Thymus (tissue), 11 donors: ENCODE data around the gene TRAPPC14. TPM values are rescaled to one million over a fixed set of nuclear protein-coding genes. Genes with fewer than 3 reads are reported as not detected.
"Not testable (repeated sequence)": the region's sequence is repeated elsewhere in the genome, so short reads cannot be mapped to it uniquely, and the experiment has no call there.

ENCODE experiments used
- DNase-seq, 9 donors: peaks; one replicate each; pipeline ENCODE4 v3.0.0-alpha.2; 2013; ENCODE audit warnings: low spot score in 9 of 9, low read depth in 6 of 9, missing footprints in 1 of 9
- H3K27ac ChIP-seq, 2 donors: one replicate each; pipeline ENCODE4 v1.5.1; 2013; ENCODE audit warnings: control low read depth in 1 of 2, low read depth in 1 of 2, low read length in 1 of 2, mild to moderate bottlenecking in 1 of 2, moderate library complexity in 1 of 2
- H3K27me3 ChIP-seq, 2 donors: one replicate each; pipeline ENCODE4 v1.5.1; 2013; ENCODE audit warnings: low read length in 1 of 2; ENCODE audit not compliant: control insufficient read depth in 2 of 2, insufficient read depth in 1 of 2
- H3K36me3 ChIP-seq, 2 donors: one replicate each; pipeline ENCODE4 v1.5.1; 2013; ENCODE audit warnings: low read length in 1 of 2, mild to moderate bottlenecking in 1 of 2, moderate library complexity in 1 of 2; ENCODE audit not compliant: control insufficient read depth in 2 of 2, insufficient read depth in 2 of 2
- H3K4me1 ChIP-seq, 2 donors: one replicate each; pipeline ENCODE4 v1.5.1; 2013; ENCODE audit warnings: low read length in 2 of 2; ENCODE audit not compliant: control insufficient read depth in 2 of 2, insufficient read depth in 2 of 2
- H3K4me3 ChIP-seq, 2 donors: one replicate each; pipeline ENCODE4 v1.5.1; 2013; ENCODE audit warnings: low read length in 2 of 2, control low read depth in 1 of 2, mild to moderate bottlenecking in 1 of 2
- H3K9me3 ChIP-seq, 2 donors: one replicate each; pipeline ENCODE4 v1.5.1; 2013; ENCODE audit warnings: low read length in 1 of 2, mild to moderate bottlenecking in 1 of 2; ENCODE audit not compliant: control insufficient read depth in 2 of 2, insufficient read depth in 1 of 2
- WGBS: extraction: QIAGEN DNeasy Blood & Tissue Kit; methylation state at CpG from one replicate; pipeline ENCODE4 v1.1.7; 2013; 5-methylcytosine and 5-hydroxymethylcytosine counted together
- polyA plus RNA-seq: library from polyadenylated mRNA; stranded (reverse); fragments of 200-250 nt; gene quantifications from one replicate; pipeline ENCODE4 v1.2.3, GENCODE V29; 2013
- total RNA-seq: library from RNA; stranded (reverse); fragments of 120-200 nt; gene quantifications from one replicate; pipeline ENCODE4 v1.2.4, GENCODE V29; 2013
- donor health status: healthy.

The TRAPPC14 gene
- total and polyA plus RNA-seq, 2 donors, result 19.8 to 46.9 TPM

DNA sequence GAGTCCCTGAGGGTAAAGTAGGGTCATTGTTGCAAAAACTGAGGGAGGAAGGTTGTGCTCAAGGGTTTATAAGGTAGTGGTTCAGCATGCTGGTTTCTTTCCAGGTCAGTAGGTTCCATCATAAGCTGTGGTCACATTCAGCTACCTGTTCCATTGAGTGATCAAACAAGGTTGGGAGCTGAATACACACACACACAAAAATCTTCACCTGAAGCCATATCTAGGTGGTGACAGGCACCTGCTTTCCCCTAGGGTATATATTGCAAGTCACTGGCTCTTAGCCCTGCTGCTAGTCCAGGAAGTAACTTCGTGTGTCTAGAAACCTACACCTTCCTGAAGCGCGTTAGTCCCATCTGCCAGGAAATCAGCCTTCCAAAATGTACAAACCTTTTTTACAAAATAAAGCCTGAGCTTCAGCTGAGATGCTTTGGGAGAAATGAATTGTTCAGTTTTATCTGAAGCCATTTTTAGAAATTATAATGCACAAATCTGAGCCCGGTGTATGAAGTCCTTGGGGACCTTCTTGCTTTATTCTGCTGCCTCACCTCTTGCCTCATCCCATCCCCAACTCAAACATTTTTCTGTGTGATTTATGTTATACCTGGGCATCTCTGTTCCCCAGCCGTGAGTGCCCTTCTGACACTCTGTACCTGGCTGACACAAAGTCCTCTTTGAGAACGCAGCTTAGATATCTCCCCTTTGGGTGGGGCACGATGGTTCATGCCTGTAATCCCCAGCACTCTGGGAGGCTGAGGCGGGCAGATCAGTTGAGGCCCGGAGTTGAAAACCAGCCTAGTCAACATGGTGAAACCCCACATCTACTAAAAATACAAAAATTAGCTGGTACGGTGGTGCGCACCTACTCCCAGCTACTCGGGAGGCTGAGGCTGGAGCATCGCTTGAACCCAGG lies 20.4 kb downstream of the TRAPPC14 start:
- no peak overlapping the region for H3K4me3 ChIP-seq
- H3K4me1 ChIP-seq, result peaks cover 4 to 16% of the 10 kb centered on the region in 2 donors
- WGBS, result 75% methylated on average over 13 of the region's 13 CpGs
- no peaks in the 10 kb centered on the region for H3K27me3 ChIP-seq
- H3K36me3 ChIP-seq, result no peaks in the 10 kb centered on the region
- H3K9me3 ChIP-seq, result no peaks in the 10 kb centered on the region
- H3K27ac ChIP-seq, result peak overlapping the region; percentile 46 to 72
- peak in 2 of 9 donors; percentile 33 to 64 for DNase-seq

DNA sequence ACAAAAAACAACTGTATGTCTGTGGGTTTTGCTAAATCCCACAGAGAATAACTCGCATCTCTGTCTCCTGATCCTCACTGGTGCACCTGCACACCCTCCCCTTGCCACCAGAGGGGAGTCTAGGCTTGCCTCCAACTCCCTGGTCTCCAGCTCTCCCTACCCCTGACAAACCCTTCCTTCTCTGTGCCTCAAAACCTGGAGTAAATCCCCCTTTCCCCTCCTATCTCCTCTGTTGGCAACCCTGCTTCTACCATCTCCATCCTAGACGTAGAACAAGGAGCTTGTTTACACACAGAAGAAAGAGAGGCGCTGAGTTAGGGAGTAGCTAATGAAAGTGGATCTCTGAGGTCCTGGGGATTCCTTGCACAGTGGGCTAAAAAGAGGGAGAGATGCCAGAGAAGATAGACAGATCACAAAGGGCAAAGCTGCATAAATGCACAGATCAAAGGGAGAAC lies 25.8 kb downstream of the TRAPPC14 start:
- Histone ChIP-seq H3K4me1 (peaks cover 8 to 36% of the 10 kb centered on the region in 2 donors), H3K27me3 (no peaks in the 10 kb centered on the region), H3K36me3 (no peaks in the 10 kb centered on the region), H3K4me3 (no peak overlapping the region), H3K9me3 (no peaks in the 10 kb centered on the region), H3K27ac (no peak overlapping the region)
- DNase-seq, result peak in 6 of 9 donors; percentile 65 to 88 (median 70)
- 44% methylated on average over 3 of the region's 3 CpGs for WGBS

DNA sequence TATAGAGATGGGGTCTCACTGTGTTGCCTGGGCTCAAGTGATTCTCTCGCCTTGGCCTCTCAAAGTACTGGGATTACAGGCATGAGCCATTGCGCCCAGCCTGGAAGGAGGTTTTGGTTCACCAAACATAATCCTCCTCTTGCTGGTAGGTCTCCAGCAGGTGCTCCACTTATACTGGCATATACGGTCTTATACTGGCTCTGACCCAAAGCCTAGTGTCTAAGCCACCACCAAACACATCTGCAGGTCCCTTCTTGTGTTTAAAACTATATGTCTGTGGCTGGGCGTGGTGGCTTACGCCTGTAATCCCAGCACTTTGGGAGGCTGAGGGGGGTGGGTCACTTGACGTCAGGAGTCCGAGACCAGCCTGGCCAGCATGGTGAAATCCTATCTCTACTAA lies 26.4 kb downstream of the TRAPPC14 start:
- no peak for DNase-seq
- no peak overlapping the region for H3K27ac ChIP-seq
- H3K36me3 ChIP-seq, result no peaks in the 10 kb centered on the region
- H3K4me1 ChIP-seq, result peaks cover 8 to 35% of the 10 kb centered on the region in 2 donors
- no peak overlapping the region for H3K4me3 ChIP-seq
- H3K27me3 ChIP-seq, result no peaks in the 10 kb centered on the region
- 79% methylated on average over 7 of the region's 7 CpGs for WGBS
- H3K9me3 ChIP-seq, result no peaks in the 10 kb centered on the region

DNA sequence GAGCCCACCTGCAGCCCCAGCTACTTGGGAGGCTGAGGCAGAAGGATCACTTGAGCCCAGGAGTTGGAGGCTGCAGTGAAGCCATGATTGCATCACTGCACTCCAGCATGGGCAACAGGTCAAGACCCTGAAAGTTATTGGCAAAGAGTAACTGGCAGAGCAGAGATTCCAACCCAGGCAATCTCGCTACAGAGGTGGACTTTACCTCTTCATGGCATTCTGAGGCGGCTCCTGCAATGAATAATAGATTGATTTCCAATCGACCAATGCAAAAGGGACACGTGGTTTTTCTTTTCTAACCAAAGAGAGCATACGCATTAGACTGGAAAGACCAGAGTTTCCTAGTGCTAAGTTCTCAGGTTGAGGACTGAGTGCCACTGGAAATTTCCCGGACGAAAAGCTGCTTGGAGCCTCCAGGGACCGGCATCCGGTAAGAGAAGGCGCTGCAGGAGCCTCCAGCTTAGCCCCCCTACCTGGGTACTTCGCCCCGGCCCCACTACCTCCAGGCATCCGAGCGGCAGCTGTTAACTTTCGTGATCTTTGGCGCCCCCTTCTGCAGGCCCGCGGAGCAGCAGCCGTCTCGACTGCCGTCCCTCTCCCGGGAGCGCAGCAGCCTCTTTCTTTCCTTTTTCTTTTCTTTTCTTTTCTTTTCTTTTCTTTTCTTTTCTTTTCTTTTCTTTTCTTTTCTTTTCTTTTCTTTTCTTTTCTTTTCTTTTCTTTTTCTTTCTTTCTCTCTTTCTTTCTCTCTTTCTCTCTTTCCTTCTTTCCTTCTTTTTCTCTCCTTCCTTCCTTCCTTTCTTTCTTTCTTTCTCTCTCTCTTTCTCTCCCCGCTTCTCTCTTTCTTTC lies 27.7 kb downstream of the TRAPPC14 start:
- Histone ChIP-seq H3K4me1 (peaks cover 8 to 40% of the 10 kb centered on the region in 2 donors), H3K4me3 (no peak overlapping the region), H3K9me3 (no peaks in the 10 kb centered on the region), H3K36me3 (no peaks in the 10 kb centered on the region), H3K27ac (peak overlapping the region in 1 of 2 donors; percentile 18), H3K27me3 (no peaks in the 10 kb centered on the region)
- 16% methylated on average over 24 of the region's 24 CpGs for WGBS
- DNase-seq, result peak in 8 of 9 donors; percentile 58 to 88 (median 80)

DNA sequence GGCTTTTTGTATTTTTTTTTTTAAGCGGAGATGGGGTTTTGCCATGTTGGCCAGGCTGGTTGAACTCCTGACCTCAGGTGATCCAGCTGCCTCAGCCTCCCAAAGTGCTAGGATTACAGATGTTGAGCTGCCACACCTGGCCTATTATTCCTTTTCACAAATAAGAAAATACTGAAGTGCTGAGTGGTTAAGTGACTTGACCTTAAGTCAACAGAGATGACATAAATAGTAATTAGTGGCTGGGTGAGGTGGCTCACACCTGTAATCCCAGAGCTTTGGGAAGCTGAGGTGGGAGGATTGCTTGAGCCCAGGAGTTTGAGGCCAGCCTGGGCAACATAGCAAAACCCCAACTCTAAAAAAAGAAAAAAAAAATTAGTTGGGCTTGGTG lies 28.3 kb downstream of the TRAPPC14 start:
- peaks cover 11 to 47% of the 10 kb centered on the region in 2 donors for H3K4me1 ChIP-seq
- not testable (repeated sequence) for H3K27ac ChIP-seq
- WGBS, result 96% methylated on average over 1 of the region's 1 CpG

DNA sequence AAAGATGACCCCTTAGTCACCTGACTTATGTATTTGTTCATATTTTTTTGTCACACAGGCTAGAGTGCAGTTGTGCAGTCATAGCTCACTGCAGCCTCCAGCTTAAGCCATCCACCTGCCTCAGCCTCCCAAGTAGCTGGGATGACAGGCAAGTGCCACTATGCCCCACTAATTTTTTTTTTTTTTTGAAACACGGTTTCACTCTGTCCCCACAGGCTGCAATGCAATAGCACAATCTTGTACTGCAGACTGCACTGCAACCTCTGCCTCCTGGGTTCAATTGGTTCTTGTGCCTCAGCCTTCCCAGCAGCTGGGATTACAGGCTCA lies 29.9 kb downstream of the TRAPPC14 start:
- no peaks in the 10 kb centered on the region for H3K27me3 ChIP-seq
- H3K36me3 ChIP-seq, result peaks cover 5 to 7% of the 10 kb centered on the region in 2 donors
- peaks cover 11 to 54% of the 10 kb centered on the region in 2 donors for H3K4me1 ChIP-seq
- H3K27ac ChIP-seq, result peak overlapping the region in 1 of 2 donors; percentile 95
- WGBS, result 83% methylated on average over 1 of the region's 1 CpG
- no peak overlapping the region for H3K4me3 ChIP-seq
- H3K9me3 ChIP-seq, result no peaks in the 10 kb centered on the region
- DNase-seq, result no peak

More for the DNA sequence above, 28.3 kb downstream of the TRAPPC14 start:
- H3K4me3 ChIP-seq, H3K36me3 ChIP-seq, DNase-seq, H3K9me3 ChIP-seq, H3K27me3 ChIP-seq: not testable (repeated sequence)

DNA sequence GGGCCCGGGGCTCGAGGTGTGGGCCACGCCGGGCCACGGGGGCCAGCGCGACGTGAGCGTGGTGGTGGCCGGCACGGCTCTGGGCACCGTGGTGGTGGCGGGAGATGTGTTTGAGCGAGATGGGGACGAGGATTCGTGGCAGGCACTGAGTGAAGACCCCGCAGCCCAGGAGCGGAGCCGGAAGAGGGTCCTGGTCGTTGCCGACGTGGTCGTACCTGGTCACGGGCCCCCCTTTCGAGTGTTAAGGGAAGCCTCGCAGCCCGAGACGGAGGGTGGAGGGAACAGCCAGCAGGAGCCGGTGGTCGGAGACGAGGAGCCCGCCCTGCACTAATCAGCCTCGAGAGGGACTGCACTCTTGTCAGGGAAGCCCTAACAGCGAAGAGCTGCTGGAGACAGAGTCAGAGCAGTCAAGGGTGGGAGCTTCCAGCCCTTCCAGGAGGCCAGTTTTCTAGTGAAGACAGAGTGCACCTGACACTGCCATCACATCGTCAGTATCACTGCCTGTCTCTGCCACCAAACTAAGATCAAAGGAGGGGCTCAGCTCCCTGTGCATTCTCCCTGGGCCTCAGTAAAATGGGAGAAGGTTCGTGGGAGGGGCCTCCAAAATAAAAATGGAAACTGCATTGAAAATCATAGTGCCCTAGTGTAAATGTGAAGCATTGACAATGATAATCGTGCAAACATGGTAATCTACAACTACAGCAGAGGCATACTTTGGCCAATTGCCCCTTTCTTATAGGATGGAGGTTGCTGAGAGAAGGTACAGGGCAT lies 30.5 kb downstream of the TRAPPC14 start:
- H3K36me3 ChIP-seq, result peaks cover 5 to 7% of the 10 kb centered on the region in 2 donors
- H3K9me3 ChIP-seq, result no peaks in the 10 kb centered on the region
- no peaks in the 10 kb centered on the region for H3K27me3 ChIP-seq
- DNase-seq, result peak in 6 of 9 donors; percentile 33 to 73 (median 40)
- H3K4me3 ChIP-seq, result peak overlapping the region; percentile 71 to 92
- peak overlapping the region; percentile 95 to 100 for H3K27ac ChIP-seq
- 4% methylated on average over 37 of the region's 37 CpGs for WGBS
- peaks cover 11 to 53% of the 10 kb centered on the region in 2 donors for H3K4me1 ChIP-seq

DNA sequence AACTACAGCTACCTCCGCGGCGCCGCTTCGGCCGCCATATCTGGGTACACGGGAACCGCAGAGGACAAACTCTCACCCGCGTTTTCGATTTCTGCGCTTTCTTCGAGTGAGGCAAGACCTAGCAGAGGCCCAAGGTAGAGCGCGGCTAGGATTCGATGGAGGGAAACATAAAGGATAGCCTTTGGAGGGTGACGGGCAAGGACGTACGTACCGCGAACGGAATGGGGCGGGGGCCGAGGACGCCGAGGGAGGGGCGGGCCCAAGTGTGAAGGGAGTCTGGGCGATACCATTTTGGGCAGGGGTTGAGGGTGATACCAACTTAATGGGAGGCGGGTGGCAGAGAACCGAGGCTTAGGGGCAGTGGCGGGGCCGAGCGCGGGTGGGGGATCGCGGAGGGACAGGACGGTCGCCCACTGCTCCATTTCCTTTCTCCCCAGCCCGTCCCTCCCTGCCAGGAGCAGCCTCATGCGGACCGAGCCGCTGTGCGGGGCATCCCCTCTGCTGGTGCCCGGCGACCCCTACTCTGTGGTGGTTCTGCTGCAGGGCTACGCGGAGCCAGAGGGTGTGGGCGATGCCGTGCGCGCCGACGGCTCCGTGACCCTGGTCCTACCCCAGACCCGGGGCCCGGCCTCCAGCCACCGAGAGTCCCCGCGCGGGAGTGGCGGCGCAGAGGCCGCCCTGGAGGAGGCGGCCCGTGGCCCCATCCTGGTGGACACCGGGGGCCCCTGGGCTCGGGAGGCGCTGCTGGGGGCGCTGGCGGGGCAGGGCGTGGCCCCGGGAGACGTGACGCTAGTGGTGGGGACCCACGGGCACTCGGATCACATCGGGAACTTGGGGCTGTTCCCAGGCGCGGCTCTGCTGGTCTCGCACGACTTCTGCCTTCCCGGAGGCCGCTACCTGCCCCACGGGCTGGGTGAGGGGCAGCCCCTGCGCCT lies 31.3 kb downstream of the TRAPPC14 start, which contains the start of gene MBLAC1:
TSS of gene MBLAC1 (plus strand) at position 37 of the 935 bp plus-strand sequence. CDS start at position 466, 429 bp downstream.
- Histone ChIP-seq H3K9me3 (no peaks in the 10 kb centered on the region), H3K4me3 (peak within 1 kb of the TSS; percentile 71 to 92), H3K36me3 (peaks cover 9 to 10% of the 10 kb centered on the region in 2 donors), H3K4me1 (peaks cover 11 to 44% of the 10 kb centered on the region in 2 donors), H3K27me3 (no peaks in the 10 kb centered on the region), H3K27ac (peak within 1 kb of the TSS; percentile 95 to 100)
- peak; percentile 90 to 98 (median 96) for DNase-seq
- under 1% methylated on average over 85 of the region's 85 CpGs for WGBS
